Brain microvascular endothelial cell (primary cell): Measurements from ENCODE around the gene PDZD7.

Experiments used
- DNase-seq: peaks from one replicate; pipeline ENCODE4 v3.0.0-alpha.2; 2020
- H3K27ac ChIP-seq: fragments of 250-450 bp; sonication (Bioruptor Pico); 2 replicates; pipeline ENCODE4 v1.5.1; 2020; ENCODE audit warnings: mild to moderate bottlenecking, moderate library complexity
- H3K27me3 ChIP-seq: fragments of 250-450 bp; sonication (Bioruptor Pico); replicated peaks from 2 replicates; pipeline ENCODE4 v1.5.1; 2020; ENCODE audit warnings: mild to moderate bottlenecking
- H3K36me3 ChIP-seq: fragments of 250-450 bp; sonication (Bioruptor Pico); replicated peaks from 2 replicates; pipeline ENCODE4 v1.5.1; 2020; ENCODE audit warnings: mild to moderate bottlenecking
- H3K4me3 ChIP-seq: 2 replicates; pipeline ENCODE4 v1.5.1; 2011; ENCODE audit warnings: low read depth, mild to moderate bottlenecking, control low read depth, low read length, moderate library complexity
- CTCF ChIP-seq: IDR thresholded peaks from 2 replicates; pipeline ENCODE4 v1.5.1; 2011; ENCODE audit warnings: low read depth, mild to moderate bottlenecking, moderate library complexity, low read length, control low read depth, inconsistent platforms; ENCODE audit errors: missing control alignments
- in situ Hi-C: cut with HindIII; loops from 2 replicates; pipeline ENCODE4 v1.10.0; 2017; ENCODE audit warnings: low sequenced_read_pairs, low pct_ligation_motif_present

The PDZD7 gene

DNA sequence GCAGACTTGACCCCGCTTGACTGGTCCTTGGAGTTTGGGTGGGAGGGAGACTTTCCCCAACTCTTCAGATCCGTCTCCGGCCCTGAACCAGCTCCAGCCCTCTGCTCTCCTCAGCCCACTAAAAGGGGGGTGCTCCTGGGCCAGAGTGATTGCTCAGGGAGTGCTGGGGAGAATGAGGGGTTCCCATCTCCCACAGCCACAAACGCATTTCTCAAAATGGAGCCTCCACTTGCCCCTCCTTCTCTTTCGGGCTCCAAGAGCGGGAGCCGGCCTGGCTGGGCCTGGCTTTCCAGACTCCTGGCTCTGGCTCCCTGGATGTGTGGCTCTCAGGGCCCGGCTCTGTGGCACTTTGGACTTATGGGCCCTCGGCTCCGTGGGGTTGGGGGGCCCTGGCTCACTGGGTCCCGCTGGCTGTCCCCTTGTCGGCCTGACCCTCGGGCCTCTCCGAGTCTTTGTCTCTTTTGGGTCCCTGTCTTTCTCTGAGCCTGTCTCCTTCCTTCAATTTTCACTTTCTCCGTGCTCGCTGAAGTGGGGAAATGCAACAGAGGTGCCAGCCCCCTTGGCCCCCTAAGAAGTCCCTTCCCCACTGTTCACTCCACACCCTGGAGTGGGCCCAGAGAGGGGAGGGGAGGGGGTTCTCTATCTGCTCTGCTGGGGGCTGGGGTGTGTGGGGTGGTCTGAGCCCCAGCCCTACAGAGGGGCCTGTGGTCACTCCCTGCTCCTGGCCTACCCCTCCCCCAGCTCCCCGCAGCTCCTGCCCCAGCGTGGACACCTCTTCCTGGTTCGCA is 30.6 kb downstream of the PDZD7 start:
- no peak for DNase-seq
- in situ Hi-C loops, result no loop called here
- H3K27me3 ChIP-seq, result no peaks in the 10 kb centered on the region
- peaks cover 19% of the 10 kb centered on the region for H3K36me3 ChIP-seq
- H3K27ac ChIP-seq, result peak overlapping the region; percentile 95
- H3K4me3 ChIP-seq, result peak overlapping the region; percentile 81
- TF ChIP-seq CTCF, result no peak

- Histone ChIP-seq H3K36me3 (peaks cover 17% of the 10 kb centered on the region), H3K27me3 (no peaks in the 10 kb centered on the region), H3K4me3 (peak within 1 kb of the TSS; percentile 81), H3K27ac (peak within 1 kb of the TSS; percentile 95)
- no peak for DNase-seq
- no peak for TF ChIP-seq CTCF
- in situ Hi-C loops, result no loop called here
Measured at GRCh38 chr10:100999742-101000126, 31.2 kb downstream of the PDZD7 start, which contains the start of gene LZTS2. Gene LZTS2, plus strand, starts transcription at chr10:100999808. Its CDS starts 2,731 bp downstream, at chr10:101002539.

DNA sequence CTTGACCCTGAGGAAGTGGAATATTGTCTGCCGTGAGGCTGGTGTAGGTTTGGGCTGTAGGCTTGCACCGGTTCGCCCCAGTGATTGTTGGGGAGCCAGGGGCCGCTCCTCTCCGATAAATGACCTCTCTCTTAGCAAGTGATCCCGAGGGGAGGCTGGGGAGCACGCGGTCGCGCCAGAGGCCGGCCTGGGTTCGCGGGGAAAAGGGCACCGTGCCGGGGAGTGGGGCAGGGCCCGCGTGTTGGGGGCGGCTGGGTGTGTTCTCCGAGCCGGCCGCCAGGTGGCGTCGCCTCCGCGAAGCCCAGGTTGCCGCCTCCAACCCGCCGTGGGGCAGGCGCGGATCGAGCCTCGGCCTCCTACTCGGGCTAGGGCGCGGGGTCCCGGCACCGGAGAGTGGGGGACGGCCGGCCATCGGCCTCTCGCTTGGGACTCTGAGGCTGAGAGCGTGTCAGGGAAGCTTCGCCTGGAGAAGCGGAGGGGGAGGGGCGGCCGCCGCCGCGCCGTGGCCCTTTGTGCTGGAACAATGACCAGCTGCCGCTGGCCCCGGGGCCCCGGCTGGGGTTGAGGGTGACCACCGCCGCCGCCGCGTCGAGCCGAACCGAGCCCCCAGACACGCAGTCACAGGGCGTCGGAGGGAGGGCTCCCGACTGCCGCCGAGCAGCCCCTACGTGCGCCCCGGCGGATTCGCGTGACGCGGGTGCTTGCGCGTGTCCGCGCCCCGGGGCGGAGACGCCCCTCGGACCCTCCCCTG is 31.8 kb downstream of the PDZD7 start:
- H3K36me3 ChIP-seq, result peaks cover 20% of the 10 kb centered on the region

DNA sequence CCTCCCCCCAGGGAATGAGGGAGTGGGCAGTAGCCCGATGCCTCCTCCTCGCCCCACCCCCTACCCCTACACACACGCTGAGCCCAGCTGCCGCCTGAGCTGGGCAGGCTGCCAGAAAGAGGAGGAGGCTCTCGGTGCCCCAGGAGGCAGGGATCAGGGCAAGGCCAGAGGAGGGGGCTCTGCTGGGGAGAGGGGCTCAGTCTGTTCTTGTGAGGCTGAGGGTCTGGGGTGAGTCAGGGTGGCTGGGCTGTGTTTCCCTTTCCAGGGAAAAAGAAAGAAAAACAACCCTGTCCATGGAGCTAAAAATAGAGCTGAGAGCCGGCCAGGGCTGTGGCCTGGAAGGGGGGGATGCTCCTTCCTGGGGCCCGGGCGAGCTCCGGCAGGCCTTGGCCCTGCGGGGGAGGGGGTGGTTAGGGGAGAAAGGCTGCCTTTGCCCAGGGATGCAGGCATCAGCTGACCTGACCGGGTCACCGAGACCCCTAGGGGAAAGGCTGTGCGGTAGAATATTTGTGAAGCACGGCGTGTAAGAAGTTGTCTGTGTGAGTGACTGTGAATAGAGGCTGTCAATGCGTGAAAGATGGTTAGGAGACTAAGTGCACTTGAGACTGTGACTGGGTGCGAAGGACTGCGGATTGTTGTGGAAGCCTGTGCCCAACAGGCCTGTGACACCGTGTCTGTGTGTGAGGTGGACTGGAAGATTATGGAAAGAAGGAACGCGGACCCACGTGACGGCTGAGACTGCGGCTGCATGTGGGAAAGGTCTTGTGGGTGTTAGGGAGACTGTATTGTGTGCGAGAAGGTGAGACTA is 32.5 kb downstream of the PDZD7 start:
- Histone ChIP-seq H3K36me3 (peaks cover 18% of the 10 kb centered on the region), H3K4me3 (peak overlapping the region; percentile 81), H3K27ac (peak overlapping the region; percentile 95), H3K27me3 (no peaks in the 10 kb centered on the region)
- DNase-seq, result peak; percentile 65
- no peak for TF ChIP-seq CTCF
- in situ Hi-C loops, result no loop called here

More for the DNA sequence above, 31.8 kb downstream of the PDZD7 start:
- peak; percentile 64 for TF ChIP-seq CTCF
- in situ Hi-C loops, result no loop called here
- DNase-seq, result peak; percentile 39
- Histone ChIP-seq H3K27me3 (no peaks in the 10 kb centered on the region), H3K4me3 (peak overlapping the region; percentile 81), H3K27ac (peak overlapping the region; percentile 95)

- DNase-seq, result peak; percentile 53
Measured at GRCh38 chr10:100997360-100998182, 33.4 kb downstream of the PDZD7 start.

More at GRCh38 chr10:100997360-100998182, 33.4 kb downstream of the PDZD7 start:
- peak; percentile 95 for TF ChIP-seq CTCF
- in situ Hi-C loops, result no loop called here
- Histone ChIP-seq H3K27me3 (no peaks in the 10 kb centered on the region), H3K27ac (peak overlapping the region; percentile 95), H3K36me3 (peaks cover 18% of the 10 kb centered on the region), H3K4me3 (peak overlapping the region; percentile 81)
